Naive thymus-derived CD8-positive, alpha-beta T cell (primary cell): ENCODE results near the gene GATC. TPM values are rescaled to one million over a fixed set of nuclear protein-coding genes. Genes with fewer than 3 reads are reported as not detected.

Source experiments
- polyA plus RNA-seq, 3 donors: library from polyadenylated mRNA; unstranded; fragments of 300-500 nt; fragmentation: Illumina TruSeq; gene quantifications; one replicate each; pipeline ENCODE4 v1.2.3, GENCODE V29; 2021
- total RNA-seq, 8 experiments: library from RNA in 2 of 8; stranded (reverse) in 2 of 8; gene quantifications; one replicate each; pipeline ENCODE4 v1.2.3 and lab custom pipeline; 2021 to 2026

GATC gene
- total and polyA plus RNA-seq, 5 experiments from 2014 or later: 14.6 to 28.0 (median 19.2) TPM

Other genes starting within 250 kb of the GATC start
- gene RPLP0, start 245.3 kb upstream of the GATC start, total RNA-seq: 1,000 to 10,000 TPM; 1,511 to 1,568 TPM
- 1,000 to 10,000 TPM; 1,821 to 2,320 (median 1,964) TPM for gene RPLP0, start 245.3 kb upstream of the GATC start, polyA plus RNA-seq
- gene PXN, start 180.7 kb upstream of the GATC start, total RNA-seq: 10 to 100 TPM; 93.9 to 96.6 TPM
- 10 to 100 TPM; 64.3 to 95.6 (median 80.4) TPM for gene PXN, start 180.7 kb upstream of the GATC start, polyA plus RNA-seq
- gene RNU4-2, start 154.5 kb upstream of the GATC start, total RNA-seq: 1,000 to 10,000 TPM; 4,355 to 8,006 TPM
- gene RNU4-2, start 154.5 kb upstream of the GATC start, polyA plus RNA-seq: 10 to 100 TPM in 1 of 3 donors, not detected in 2; 79.6 TPM
- 100 to 1,000 TPM; 519 to 934 TPM for gene RNU4-1, start 153.2 kb upstream of the GATC start, total RNA-seq
- gene RNU4-1, start 153.2 kb upstream of the GATC start, polyA plus RNA-seq: not detected
- 1 to 10 TPM; 2.4 to 4.1 TPM for gene SIRT4, start 144.1 kb upstream of the GATC start, total RNA-seq
- gene SIRT4, start 144.1 kb upstream of the GATC start, polyA plus RNA-seq: 1 to 10 TPM; 1.9 to 3.2 (median 2.2) TPM
- not detected for gene PLA2G1B, start 118.7 kb upstream of the GATC start, total RNA-seq
- under 1 TPM; 0.40 to 0.77 (median 0.75) TPM for gene PLA2G1B, start 118.7 kb upstream of the GATC start, polyA plus RNA-seq
- gene MSI1, start 77.3 kb upstream of the GATC start, total RNA-seq: not detected
- not detected for gene MSI1, start 77.3 kb upstream of the GATC start, polyA plus RNA-seq
- 100 to 1,000 TPM; 131 to 150 TPM for gene COX6A1, start 8.3 kb upstream of the GATC start, total RNA-seq
- gene COX6A1, start 8.3 kb upstream of the GATC start, polyA plus RNA-seq: 100 to 1,000 TPM; 683 to 799 (median 722) TPM
- 10 to 100 TPM; 21.9 to 25.3 TPM for gene TRIAP1, start 60 bp upstream of the GATC start, total RNA-seq
- 10 to 100 TPM; 54.1 to 65.2 (median 63.7) TPM for gene TRIAP1, start 60 bp upstream of the GATC start, polyA plus RNA-seq
- gene SRSF9, start 23.3 kb downstream of the GATC start, total RNA-seq: 100 to 1,000 TPM; 157 to 164 TPM
- gene SRSF9, start 23.3 kb downstream of the GATC start, polyA plus RNA-seq: 100 to 1,000 TPM; 181 to 198 (median 191) TPM
- gene DYNLL1, start 49.7 kb downstream of the GATC start, total RNA-seq: 10 to 100 TPM; 57.0 to 57.8 TPM
- gene DYNLL1, start 49.7 kb downstream of the GATC start, polyA plus RNA-seq: 100 to 1,000 TPM; 156 to 192 (median 179) TPM
- 10 to 100 TPM; 24.5 to 25.2 TPM for gene COQ5, start 82.7 kb downstream of the GATC start, total RNA-seq
- 10 to 100 TPM; 32.8 to 49.1 (median 39.1) TPM for gene COQ5, start 82.7 kb downstream of the GATC start, polyA plus RNA-seq
- 100 to 1,000 TPM; 246 to 247 TPM for gene RNF10, start 87.9 kb downstream of the GATC start, total RNA-seq
- 100 to 1,000 TPM in 1 of 3 donors, 10 to 100 TPM in 2; 84.3 to 119 (median 86.1) TPM for gene RNF10, start 87.9 kb downstream of the GATC start, polyA plus RNA-seq
- gene POP5, start 135.0 kb downstream of the GATC start, total RNA-seq: 10 to 100 TPM; 68.7 to 75.7 TPM
- 100 to 1,000 TPM; 121 to 126 (median 124) TPM for gene POP5, start 135.0 kb downstream of the GATC start, polyA plus RNA-seq
- under 1 TPM in 1 of 2 experiments, not detected in 1; 0.34 TPM for gene CABP1, start 194.2 kb downstream of the GATC start, total RNA-seq
- not detected for gene CABP1, start 194.2 kb downstream of the GATC start, polyA plus RNA-seq
- 10 to 100 TPM; 40.7 to 44.6 TPM for gene MLEC, start 240.7 kb downstream of the GATC start, total RNA-seq
- 10 to 100 TPM; 32.7 to 41.2 (median 36.0) TPM for gene MLEC, start 240.7 kb downstream of the GATC start, polyA plus RNA-seq